DND-41 (cell line): ENCODE results near the gene ZKSCAN5.

Experiments
- CTCF ChIP-seq: IDR thresholded peaks from 2 replicates; pipeline ENCODE4 v1.5.1; 2012; ENCODE audit warnings: borderline replicate concordance, low read length, moderate library complexity, mild to moderate bottlenecking; ENCODE audit not compliant: poor library complexity, severe bottlenecking; ENCODE audit errors: extremely low read depth
- EZH2 ChIP-seq: IDR thresholded peaks from 3 replicates; pipeline ENCODE4 v1.6.1; 2012; ENCODE audit warnings: borderline replicate concordance, low read depth, mild to moderate bottlenecking, moderate library complexity, low read length, inconsistent platforms; ENCODE audit not compliant: severe bottlenecking

GRCh38 chr7:99498546-99498944 is 5.9 kb upstream of the ZKSCAN5 start:
- no peak for TF ChIP-seq CTCF
- no peak for TF ChIP-seq EZH2
